GM21381 (cell line): Measurements from ENCODE around the gene SYP.
"Not testable (repeated sequence)": the region's sequence is repeated elsewhere in the genome, so short reads cannot be mapped to it uniquely, and the experiment has no call there.

Source experiments
- ATAC-seq: cut with Tn5 transposase; IDR thresholded peaks from one replicate; pipeline ENCODE4 v1.9.1; 2021; ENCODE audit warnings: mild to moderate bottlenecking, moderate library complexity; ENCODE audit not compliant: unreplicated experiment

The SYP gene

GRCh38 chrX:49172280-49172780, 27.7 kb downstream of the SYP start:
- peak; percentile 79 for ATAC-seq

- peak; percentile 31 for ATAC-seq
Observed at GRCh38 chrX:49171752-49172279, 28.2 kb downstream of the SYP start, which contains the start of gene PLP2. Gene PLP2, plus strand, starts transcription at chrX:49171898. Its CDS starts 103 bp downstream, at chrX:49172001.

- no peak for ATAC-seq
Observed at GRCh38 chrX:49167740-49168108, 32.3 kb downstream of the SYP start.

- peak; percentile 24 for ATAC-seq
Observed at GRCh38 chrX:49166914-49167739, 32.9 kb downstream of the SYP start.

GRCh38 chrX:49165901-49166881, 33.8 kb downstream of the SYP start:
- ATAC-seq, result peak; percentile 30

GRCh38 chrX:49164589-49165360, 35.2 kb downstream of the SYP start:
- no peak for ATAC-seq

GRCh38 chrX:49163555-49164419, 36.2 kb downstream of the SYP start:
- ATAC-seq, result peak; percentile 55

- no peak for ATAC-seq
Observed at GRCh38 chrX:49162620-49163019, 37.4 kb downstream of the SYP start, which contains the start of gene MAGIX. Gene MAGIX, plus strand, starts transcription at chrX:49162758. Its CDS starts 132 bp downstream, at chrX:49162890.

- no peak for ATAC-seq
Observed at GRCh38 chrX:49161632-49162031, 38.4 kb downstream of the SYP start.

GRCh38 chrX:49160908-49161307, 39.1 kb downstream of the SYP start:
- no peak for ATAC-seq

- ATAC-seq, result no peak
Observed at GRCh38 chrX:49157194-49157593, 42.8 kb downstream of the SYP start.

GRCh38 chrX:49155900-49156837, 43.8 kb downstream of the SYP start:
- peak; percentile 90 for ATAC-seq

- ATAC-seq, result no peak
Observed at GRCh38 chrX:49155243-49155899, 44.6 kb downstream of the SYP start.

- ATAC-seq, result no peak
Observed at GRCh38 chrX:49153467-49153866, 46.5 kb downstream of the SYP start.

GRCh38 chrX:49149291-49149690, 50.7 kb downstream of the SYP start:
- not testable (repeated sequence) for ATAC-seq

- ATAC-seq, result not testable (repeated sequence)
Observed at GRCh38 chrX:49148390-49149100, 51.4 kb downstream of the SYP start.

- ATAC-seq, result no peak
Observed at GRCh38 chrX:49147936-49148335, 52.1 kb downstream of the SYP start.
